D721Med (cell line): ENCODE results near the gene SLCO3A1.

Experiments used
- DNase-seq: peaks from one replicate; pipeline ENCODE4 v3.0.0; 2011; ENCODE audit warnings: low spot score; ENCODE audit not compliant: insufficient read length
- FAIRE-seq: peaks from 2 replicates; lab custom pipeline; 2011; peaks lifted over from hg19 to GRCh38; lab: Jason Lieb, UNC
- TF ChIP-seq, protein P1 (sequence below): IDR thresholded peaks from 2 replicates; pipeline ENCODE4 v1.5.1; 2012; ENCODE audit warnings: mild to moderate bottlenecking, control low read depth; ENCODE audit not compliant: insufficient read depth; ENCODE audit errors: missing control alignments

SLCO3A1 gene

GRCh38 chr15:91929509-91929908 lies 76.0 kb downstream of the SLCO3A1 start:
- FAIRE-seq, result no peak
- TF ChIP-seq, protein P1, sequence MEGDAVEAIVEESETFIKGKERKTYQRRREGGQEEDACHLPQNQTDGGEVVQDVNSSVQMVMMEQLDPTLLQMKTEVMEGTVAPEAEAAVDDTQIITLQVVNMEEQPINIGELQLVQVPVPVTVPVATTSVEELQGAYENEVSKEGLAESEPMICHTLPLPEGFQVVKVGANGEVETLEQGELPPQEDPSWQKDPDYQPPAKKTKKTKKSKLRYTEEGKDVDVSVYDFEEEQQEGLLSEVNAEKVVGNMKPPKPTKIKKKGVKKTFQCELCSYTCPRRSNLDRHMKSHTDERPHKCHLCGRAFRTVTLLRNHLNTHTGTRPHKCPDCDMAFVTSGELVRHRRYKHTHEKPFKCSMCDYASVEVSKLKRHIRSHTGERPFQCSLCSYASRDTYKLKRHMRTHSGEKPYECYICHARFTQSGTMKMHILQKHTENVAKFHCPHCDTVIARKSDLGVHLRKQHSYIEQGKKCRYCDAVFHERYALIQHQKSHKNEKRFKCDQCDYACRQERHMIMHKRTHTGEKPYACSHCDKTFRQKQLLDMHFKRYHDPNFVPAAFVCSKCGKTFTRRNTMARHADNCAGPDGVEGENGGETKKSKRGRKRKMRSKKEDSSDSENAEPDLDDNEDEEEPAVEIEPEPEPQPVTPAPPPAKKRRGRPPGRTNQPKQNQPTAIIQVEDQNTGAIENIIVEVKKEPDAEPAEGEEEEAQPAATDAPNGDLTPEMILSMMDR, result no peak
- DNase-seq, result no peak

- FAIRE-seq, result no peak
- no peak for DNase-seq
- TF ChIP-seq, protein P1, result no peak
These were observed 76.6 kb downstream of the SLCO3A1 start for GRCh38 chr15:91930092-91930491.

DNA sequence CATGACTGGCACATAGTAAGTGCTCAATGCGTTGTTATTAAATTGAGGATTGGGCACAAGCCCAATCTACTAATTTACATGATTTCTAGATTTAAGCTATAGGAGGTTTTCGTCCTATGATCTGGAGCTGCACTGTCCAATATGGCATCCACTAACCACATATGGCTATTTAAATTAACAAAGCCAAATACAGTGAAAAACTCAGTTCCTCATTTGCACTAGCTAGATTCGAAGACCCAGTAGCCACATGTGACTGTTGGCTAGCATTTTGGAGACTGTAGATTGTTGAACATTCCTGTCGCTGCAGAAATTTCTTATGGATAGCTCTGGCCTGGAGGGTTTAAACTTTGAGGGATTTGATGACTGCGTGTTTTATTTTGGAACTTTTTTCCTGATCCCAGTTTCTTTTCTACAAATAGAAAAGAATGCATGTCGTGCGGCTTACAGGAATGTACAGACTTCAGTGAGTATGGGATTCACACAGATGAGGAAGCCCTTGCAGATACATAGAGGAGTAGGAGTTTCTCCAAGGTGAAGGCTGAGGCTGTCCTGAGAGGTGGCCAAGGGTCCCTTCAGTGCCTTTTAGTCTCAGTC lies 82.8 kb downstream of the SLCO3A1 start:
- FAIRE-seq (no peak), DNase-seq (no peak)
- TF ChIP-seq, protein P1, result no peak

DNA sequence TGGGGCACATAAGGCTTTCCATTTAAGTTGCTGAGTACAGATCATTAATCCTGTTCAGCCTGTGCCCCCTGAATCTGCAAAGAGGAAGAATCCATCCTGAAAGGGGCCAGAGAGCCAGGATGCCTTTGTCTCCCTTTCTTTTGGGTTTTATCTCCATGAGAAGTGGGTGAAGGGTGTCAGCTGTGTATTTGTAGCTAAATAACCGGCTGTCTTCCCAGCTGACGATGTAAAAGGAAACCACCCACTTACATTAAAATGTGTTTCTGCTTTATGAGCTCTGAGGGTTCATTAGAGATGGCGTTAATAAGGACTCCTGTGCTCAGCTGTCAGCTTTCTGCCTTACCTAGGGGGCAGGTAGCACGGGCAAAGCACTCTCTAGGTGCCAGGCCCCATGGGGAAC lies 83.4 kb downstream of the SLCO3A1 start:
- FAIRE-seq, result no peak
- no peak for DNase-seq
- TF ChIP-seq, protein P1, result no peak

DNA sequence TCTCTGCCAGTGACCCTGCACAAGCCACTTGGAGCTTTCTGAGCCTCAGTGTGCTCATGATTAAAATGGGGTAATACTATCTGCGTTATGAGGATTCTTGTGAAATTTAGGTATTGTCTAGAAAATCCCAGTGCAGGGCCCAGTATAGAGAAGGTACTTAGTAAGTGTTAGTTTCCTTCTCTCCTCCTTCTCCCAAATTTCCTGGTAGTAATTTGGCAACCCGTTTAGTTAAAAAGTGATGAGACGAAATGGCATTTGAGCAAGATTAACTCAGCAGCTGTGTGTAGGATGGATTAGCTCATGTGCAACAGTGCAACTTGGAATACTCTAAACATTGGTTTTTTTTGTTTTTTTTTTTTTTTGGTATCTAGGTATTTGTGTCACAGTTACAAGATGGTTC lies 84.6 kb downstream of the SLCO3A1 start:
- DNase-seq (no peak), FAIRE-seq (no peak)
- TF ChIP-seq, protein P1, result no peak

- FAIRE-seq (no peak), DNase-seq (no peak)
- TF ChIP-seq, protein P1, result no peak
These were observed 85.9 kb downstream of the SLCO3A1 start for GRCh38 chr15:91939403-91939831.
